HG03565 (cell line): ENCODE measurements around the gene CAMK2A.

Experiments
- ATAC-seq: cut with Tn5 transposase; IDR thresholded peaks from one replicate; pipeline ENCODE4 v1.9.1; 2021; ENCODE audit warnings: mild to moderate bottlenecking, moderate library complexity; ENCODE audit not compliant: unreplicated experiment

The CAMK2A gene

DNA sequence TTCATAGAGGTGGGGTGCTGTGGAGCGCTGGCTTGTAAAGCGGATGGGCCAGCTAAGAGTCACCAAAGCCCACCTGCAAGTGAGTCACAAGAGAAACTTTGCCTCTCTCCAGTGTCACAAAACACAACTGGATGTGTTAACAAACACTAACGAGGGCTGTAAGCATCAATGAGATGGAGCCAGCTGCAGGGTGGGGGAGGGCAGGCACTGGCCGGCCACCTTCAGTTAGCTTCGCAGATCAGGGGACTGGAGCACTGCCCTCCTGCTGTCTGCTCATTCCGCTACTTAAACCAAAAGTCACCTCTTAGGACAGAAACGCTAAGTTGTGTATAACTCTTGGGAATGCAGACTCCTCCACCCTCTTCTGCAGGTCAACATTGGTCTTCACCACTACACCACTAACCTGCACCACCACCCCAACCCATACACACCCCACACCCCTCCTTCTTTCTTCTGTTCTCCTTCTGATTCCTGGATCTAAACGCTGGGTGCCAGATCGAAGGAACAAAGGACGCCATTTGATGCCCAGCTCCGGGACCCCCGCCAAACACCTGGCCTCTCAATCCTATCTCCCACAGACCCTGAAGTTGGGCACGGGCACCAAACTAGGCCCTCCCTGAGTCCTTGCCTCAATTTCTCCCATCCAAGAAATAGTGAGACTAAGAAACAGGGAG lies 11.1 kb upstream of the CAMK2A start:
- no peak for ATAC-seq

DNA sequence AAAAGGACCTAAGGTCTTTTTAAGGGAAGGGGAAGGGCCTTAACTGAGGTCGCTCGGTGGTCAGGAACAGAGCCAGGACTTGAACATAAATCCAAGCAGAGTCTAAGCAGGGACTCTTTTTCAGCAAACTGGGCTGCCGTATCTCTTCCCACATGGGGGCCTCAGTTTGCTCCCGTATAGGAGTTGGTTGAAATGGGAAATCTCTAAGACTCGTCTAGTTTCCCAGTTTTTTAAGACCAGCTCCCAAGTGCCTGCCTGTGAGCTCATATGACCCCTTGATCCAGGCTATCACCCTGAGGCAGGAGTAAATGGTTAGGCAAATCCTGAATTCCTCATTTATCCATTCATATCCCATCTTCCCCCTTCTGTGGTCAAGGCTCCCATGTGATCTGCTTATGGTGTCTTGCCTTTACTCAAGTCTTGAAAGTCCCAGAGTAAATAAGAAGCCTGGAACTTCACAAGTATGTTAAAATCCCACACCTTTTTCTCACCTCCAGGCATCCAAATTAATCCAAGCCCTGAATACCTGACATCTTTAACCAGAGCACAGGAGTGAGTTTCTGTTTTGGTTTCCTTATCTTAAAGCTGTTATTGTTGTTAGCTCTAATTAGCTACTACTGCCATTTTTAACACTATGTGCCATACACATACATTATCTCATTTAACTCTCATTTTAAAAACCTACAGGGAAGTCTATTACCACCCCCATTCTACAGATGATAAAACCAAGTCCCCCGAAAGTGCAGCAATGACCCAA lies 10.2 kb upstream of the CAMK2A start:
- no peak for ATAC-seq

DNA sequence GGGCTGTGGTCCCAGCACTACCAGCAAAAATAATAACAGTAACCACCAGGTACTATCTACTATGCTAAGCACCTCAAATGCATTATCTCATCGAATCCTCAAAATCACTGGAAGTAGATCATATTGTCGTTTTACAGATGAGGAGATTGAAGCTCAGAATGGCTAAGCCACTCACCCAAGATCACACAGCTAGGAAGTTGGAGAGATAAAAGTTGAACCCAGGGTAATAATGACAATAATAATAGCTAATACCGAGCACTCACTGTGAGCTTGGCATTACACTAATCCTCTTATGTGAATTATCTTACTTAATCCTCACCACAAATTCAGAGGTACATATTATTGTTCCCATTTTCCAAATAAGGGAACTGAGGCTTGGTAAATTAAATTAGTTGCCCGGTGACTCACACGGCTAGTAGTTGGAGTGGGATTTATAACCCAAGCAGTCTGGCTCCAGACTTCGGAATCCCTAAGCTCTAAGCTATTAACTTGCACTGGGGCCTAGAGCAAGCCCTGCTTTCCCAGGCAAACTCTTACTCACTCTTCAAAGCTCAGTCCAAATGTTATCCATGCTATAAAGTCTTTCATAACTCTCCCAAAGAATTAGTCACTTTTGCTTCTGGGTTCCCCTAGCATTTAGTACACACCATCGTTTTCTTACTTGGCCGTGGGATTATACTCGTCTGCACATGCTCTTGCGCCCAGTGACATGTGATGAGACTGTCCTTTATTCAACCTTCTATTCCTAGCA lies 9.3 kb upstream of the CAMK2A start:
- no peak for ATAC-seq

DNA sequence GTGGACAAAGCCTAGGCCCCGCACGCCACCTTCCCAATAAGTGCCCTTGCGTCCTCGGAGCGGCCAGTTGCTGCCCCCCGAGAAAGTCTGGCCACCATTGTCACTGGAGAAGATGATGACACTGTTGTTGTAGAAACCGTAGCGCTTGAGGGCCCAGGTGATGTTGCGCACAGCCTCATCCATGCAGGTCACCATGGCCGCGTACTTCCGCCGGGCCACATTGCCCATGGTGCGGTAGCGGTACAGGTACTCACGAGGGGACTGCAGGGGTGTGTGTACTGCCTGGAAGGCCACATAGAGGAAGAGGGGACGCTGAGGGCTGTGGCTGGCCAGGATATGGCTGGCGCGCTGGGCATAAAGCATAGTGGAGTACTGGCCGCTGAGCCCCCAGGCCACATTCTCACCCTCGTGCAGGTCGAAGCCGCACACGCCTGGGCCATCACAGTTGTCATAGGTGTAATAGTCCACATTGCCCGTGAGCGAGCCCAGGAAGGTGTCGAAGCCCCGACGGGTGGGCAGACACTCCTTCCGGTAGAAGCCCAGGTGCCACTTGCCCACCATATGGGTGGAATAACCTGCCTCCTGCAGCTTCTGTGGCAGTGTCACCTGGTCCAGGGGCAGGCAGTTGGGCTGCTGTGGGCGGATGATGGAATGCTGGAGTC lies 8.5 kb upstream of the CAMK2A start:
- ATAC-seq, result no peak

DNA sequence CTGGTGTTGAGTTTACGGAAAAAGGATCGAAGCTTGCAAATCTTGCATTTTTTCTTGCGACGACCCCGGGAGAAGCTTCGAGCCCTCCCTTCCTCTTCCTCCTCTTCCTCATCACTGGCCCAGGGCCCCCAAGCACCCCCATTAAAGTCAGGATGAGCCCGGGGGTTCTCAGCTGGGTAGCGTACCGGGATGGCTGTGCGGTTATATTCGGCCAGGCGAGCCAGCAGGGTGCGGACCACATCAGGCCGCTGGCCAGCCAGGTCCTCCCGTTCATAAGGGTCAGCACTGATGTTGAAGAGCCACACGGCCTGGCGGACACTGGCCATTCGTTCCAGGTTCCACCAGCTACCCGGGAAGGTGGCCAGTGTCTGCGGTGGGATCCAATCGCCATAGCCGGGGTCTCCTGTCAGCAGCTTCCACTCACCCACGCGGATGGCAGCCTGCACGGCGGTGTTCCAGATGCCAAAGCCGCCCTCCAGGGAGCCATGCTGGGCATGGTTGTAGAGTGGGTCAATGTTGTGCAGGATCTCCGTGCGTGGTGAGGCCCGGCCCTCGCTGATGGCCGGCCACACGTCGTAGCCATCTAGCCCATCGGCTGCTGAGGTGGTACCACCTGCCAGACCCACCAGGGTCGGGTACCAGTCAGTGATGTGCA lies 7.8 kb upstream of the CAMK2A start:
- no peak for ATAC-seq

DNA sequence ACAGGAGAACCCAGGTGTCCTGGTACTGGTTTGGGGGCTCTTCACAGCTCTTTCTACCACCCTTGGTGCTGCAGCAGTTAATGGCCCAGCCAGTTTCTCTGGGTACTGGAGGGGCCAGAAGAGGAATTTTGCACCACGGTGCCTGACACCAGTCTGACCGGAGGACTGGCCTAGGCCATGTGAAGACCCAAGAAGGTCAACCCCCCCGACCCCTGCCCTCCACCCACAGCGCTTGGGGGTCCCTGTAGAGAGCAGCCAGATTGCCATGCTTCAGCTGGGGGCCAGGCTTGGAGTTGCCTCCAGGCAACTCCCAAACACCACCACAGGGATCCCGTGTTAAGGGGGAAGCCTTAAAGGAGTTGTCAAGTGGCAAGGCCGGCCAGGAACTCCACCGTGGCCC lies 6.9 kb upstream of the CAMK2A start:
- no peak for ATAC-seq

DNA sequence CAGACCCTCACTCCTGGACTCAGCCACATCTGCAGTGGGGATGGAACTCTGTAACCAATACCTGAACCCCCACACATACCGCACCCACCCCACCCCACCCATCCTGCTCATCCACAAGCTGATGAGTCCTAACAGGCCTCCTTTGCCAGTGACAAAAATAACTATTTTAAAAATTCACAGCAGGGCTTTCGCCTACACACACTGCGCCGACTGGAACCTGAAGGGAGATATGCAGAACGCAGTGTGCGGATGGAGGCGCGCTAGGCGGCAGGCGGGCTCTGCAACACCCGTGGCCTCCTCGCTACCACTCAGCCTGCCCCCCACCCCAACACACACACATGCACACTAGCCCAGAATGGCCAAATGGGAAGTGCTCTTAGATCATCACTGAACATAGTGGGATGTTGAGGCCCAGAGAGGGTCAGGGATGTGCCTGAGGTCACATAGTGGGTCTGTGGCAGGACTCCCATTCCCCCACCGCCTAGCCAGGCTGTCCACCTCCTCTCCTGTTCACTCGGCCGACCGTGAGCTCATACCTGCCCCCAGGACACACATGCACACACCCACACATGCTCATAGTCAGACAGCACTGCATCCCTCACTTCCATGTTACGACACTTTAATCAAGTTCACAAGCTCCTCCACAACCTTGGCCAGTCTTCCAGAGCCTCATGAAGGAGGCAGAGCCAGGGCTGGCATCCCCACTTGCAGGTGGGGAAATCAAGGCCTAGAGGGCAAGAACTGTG lies 6.3 kb upstream of the CAMK2A start:
- no peak for ATAC-seq

DNA sequence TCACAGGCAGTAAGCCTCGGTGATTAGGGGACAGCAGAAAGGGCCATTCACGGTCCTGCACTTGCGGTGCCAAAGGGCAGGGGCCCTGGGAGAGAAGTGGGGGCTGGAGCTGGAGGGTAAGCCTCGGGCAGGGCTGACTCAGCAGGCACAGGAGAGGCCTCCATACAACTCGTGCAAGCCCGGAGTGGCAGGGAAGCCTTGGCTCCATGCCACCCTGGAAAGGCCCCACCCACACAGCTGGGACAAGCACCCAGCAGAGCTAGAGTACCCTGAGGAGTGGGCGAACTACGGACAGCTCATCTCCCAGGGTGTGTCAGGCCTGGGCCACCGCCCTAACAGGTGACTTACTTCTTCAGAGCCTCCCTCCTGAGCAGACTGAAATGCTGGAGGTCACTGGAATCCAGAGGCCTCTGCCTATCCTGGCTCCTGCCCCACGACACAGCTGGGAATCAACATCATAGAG lies 5.6 kb upstream of the CAMK2A start:
- no peak for ATAC-seq

DNA sequence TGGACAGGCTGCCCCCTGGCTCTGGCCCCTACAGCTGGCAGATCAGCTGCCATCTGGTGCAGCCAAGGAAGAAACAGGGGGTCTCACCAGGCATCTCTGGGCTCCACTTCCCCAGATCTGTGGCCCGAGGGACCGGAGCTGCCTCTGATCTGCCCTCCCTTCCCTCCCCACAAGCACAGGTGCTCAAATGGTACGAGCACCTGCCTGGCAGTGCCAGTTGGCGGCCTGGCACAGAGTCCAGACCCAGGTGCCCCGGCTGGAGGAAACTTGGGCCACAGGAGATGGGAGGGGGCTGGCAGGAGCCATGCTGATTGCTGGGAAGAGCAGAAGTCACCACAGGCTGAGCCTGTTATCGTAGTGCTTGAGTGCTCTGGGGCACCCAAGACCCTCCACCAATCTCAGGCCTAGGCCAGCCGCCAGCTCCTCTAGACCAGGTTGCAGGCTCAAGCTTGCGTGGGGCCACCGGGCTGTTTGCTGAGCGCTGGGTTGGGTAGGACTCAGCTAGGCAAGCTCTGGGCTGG lies 5.0 kb upstream of the CAMK2A start:
- no peak for ATAC-seq

DNA sequence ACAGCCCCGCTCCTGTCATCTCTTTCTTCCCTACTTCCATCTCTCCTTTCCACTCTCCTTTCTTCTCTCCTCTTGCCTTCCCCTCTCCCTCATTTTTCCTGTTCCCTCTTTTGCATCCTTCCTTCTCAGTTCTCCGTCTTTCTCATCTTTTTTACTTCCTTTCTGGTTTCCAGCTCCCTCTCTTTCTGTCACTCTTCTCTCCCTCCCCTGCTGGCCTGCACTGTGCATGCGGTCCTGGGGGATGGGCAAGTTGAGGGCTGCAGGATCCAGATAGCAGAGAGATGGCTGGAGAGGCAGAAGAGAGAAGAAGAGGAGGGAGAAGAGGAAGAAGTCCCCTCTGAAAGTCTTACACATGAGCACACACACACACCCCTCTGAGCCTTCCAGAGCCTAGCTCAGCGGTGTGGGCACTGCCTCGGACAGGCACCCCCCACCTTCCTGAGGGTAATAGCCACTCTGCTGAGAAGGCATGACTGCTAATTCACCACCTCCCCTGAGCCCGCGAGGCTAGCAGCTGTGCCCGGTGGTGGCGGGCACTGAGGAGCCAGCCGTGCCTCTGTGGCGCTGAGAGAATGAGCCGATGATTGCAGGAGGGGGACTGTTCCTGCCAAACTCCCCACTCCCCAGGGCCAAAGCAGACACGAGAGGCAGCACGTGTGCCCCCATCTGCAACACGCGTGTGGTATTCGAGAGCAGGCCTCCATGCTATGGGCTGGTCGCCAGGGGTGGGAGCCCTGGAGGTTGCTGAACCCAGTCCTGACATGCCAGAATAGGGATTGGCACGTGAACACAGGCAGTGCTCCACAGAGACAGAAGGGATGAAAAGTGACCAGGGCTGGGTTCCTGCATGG lies 3.7 kb upstream of the CAMK2A start:
- no peak for ATAC-seq

DNA sequence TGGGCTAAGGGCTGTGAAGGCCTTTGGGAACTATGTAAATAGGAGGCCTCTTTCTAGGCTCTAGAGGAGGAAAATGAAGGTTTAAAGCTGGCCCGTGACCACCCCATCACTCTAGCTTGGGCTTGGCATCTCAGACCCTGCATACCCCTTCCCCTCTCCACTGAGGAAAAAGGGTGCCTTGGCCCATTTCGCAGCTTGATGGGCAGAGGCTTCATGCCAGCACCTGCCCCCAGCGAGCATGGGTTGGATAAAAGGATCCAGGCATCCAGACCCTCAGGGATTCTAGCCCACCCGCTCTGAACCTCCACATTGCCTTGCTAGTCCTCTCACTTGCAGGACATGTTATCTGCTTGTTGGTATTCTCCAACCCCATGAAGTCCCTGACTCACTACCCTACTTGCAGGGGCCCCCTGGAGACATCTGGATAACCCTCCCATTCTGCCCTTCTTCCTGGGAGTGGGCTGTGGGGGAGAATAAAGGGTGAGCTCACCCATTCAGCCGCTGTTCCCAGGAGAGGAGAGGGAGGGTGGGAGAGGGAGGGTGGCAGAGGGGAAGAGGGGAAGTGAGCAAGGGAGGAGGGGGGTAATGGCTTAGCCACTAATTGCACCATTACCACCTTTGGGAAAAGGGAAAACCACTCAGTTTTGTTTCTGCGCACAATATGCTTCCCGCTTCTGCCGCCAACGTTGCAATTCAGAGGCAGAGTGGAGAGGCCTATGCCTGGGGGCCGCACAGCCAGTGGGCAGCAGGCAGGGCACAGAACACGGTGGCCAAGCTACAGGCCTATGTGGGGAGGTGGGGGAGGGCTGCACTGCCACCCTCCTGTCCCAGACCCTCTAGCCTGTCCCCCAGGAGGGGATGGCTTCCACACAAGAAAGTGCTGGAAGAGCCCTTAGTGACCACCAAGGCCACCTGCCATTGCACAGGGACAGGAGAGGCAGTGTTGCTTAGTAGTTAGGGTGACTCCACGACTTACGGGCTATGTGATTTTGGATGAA lies 2.1 kb upstream of the CAMK2A start:
- ATAC-seq, result no peak

DNA sequence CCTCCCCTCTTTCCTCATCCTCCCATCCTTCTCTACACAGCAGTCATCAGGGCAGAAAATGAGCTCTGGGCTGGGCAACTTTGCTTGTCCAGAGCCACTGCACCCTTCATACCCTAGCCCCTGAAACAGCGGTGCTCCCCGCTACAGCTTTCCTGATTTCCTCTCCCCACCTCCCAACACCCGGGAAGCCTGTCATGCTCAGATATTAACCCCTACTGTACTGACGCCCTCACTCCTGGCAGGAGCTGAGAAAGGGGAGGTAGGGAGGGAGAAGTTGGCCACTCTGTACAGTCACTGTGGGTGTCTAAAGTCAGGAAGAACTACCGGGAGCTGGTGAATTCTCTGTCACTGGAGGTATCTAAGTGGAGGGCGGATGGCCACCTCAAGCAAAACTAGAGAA lies 782 bp downstream of the CAMK2A start:
- ATAC-seq, result no peak

DNA sequence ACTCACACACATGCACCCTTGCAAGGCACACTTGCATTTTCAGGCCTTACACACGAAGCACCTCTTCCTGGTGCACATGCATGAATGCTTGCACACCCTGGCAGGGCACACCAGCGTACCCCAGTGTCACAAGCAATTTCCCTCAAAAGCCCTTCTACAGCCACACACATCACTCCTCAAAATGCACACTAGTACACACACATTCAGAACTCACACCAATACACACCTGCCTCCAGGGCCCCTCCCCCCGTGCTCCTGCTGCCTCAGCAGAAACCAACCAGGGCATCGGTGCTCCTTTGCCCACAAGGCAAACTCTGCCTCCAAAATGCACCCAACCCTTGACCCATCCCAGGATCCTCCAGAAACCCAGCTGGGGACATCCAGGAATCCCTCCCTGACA lies 1.2 kb downstream of the CAMK2A start:
- ATAC-seq, result no peak

DNA sequence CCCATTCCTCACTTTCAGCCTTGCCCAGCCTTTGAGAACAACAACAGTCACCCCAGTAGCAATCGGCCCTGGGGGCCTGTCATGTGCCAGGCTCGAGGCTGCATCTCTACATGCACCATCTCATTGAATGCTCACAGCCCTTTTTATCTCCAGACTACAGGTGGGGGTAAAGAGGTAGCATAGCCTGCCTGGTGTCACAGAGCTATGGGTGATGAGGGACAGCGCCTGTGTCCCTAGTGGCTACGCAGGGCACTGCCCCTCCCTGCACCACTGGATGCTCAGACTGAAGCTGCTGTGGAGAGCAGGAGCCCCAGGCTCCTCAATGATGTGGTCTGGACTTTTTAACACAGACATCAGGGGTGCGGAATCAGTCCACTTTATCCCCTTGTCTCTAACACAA lies 2.8 kb downstream of the CAMK2A start:
- ATAC-seq, result peak; percentile 45

DNA sequence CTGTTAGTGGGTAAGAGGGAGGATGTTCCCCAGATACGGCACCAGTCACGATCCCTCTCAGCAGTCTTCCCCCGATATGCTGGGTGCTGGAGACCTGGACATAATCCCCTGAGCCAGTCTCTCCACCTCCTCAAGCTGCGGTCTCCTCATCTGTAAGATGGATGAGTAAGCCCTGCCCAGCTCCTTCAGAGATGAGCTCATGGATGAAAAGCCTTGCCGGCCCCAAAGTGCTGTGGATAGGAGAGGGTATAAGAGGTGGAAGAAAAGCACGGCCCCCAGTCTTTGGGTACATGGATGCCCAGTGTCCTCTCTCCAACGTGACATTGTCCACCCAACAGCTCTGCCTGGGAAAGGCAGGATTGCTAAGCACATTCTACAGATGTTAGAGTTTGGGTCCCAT lies 4.5 kb downstream of the CAMK2A start:
- ATAC-seq, result no peak

DNA sequence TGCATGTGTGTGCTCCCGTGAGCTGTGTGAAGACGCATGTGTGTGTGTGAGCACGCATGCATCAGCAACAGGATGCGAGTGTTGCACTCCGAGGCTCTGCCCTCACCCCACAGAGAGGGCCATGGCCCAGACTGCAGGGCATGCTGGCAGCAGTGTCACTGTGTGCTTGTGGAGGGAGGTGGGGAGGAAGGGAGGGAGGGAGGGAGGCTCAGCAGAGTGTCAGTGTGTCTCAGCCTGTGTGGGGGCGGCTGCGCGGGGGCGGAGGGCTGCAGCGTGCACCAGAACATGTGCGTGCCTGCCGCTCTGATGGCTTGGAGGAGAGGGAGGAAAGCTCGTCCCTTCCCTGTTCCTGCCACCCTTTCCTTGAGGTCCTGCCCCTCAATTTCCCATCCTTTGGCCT lies 5.3 kb downstream of the CAMK2A start:
- no peak for ATAC-seq

DNA sequence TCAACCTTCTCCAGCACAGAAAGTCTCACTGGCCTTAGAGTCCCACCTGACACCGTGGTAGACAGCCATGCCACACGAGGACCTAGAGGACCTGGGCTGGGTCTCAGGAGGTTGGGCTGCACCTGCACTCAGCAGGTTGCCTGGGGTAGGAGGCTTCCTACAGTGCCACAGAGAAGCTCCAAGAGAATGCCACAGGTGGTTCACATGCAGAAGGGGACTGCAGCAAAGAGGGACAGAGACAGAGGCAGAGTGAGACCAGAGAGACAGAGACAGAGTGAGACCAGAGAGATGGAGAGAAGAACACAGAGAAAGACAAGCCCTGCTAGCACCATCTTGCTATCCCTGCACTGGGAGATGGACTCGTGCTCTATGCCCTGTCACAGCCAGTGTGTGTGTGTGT lies 5.7 kb downstream of the CAMK2A start:
- no peak for ATAC-seq

DNA sequence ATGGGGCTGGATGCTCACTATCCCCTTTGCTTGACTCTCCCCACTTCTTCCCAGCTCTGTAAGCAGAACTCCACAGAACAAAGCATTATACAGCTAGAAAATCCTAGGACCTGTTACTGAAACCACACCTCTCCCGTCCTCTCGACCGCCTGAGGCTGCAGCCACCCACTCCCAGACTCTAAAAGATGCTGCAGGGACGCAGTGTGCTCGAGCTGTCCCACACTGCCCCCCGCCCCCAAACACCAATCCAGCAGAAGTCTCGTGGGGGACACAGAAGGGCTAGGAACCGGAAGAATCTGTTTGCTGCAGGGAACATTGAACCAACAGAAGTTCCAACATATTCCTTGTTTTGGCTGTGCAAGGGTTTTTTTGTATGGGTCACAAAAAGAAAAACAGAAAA lies 7.6 kb downstream of the CAMK2A start:
- no peak for ATAC-seq
